HepG2 (cell line): Measurements from ENCODE around the gene SEPHS1. TPM values are rescaled to one million over a fixed set of nuclear protein-coding genes. Genes with fewer than 3 reads are reported as not detected.
A peak's percentile ranks its signal among the peaks of the same experiment; 100 is the strongest.

Experiments used
- ATF1 ChIP-seq: IDR thresholded peaks from 2 replicates; pipeline ENCODE4 v1.6.1; 2016; ENCODE audit warnings: mild to moderate bottlenecking, control low read depth
- CBX2 ChIP-seq, 2 experiments: fragments of 200-600 bp in 1 of 2; sonication (generic); formaldehyde crosslinking in 1 of 2; IDR thresholded peaks; 2 replicates each; pipeline versions ENCODE4 v1.7.0 to v1.8.1; 2018 to 2022; ENCODE audit warnings: low read depth in 2 of 2, low read length in 1 of 2, mild to moderate bottlenecking in 1 of 2, missing genetic modification reagents in 1 of 2
- GLI4 ChIP-seq: sonication (generic); formaldehyde crosslinking; IDR thresholded peaks from 2 replicates; pipeline ENCODE4 v1.5.1; 2020; ENCODE audit warnings: missing genetic modification reagents, mild to moderate bottlenecking, moderate library complexity, borderline replicate concordance
- MATR3 ChIP-seq: sonication (generic); formaldehyde crosslinking; IDR thresholded peaks from 2 replicates; pipeline ENCODE4 v1.4.0; 2020; ENCODE audit warnings: missing genetic modification reagents
- MTF1 ChIP-seq: sonication (generic); formaldehyde crosslinking; IDR thresholded peaks from 2 replicates; pipeline ENCODE4 v1.5.0; 2020; ENCODE audit warnings: missing genetic modification reagents
- NFE2L2 ChIP-seq: fragments of 150-350 bp; IDR thresholded peaks from 2 replicates; pipeline ENCODE4 v1.6.1; 2014; ENCODE audit warnings: low read length
- NFKBIZ ChIP-seq: IDR thresholded peaks from 2 replicates; pipeline ENCODE4 v1.6.1; 2018; ENCODE audit warnings: missing genetic modification reagents, missing compliant biosample characterization
- NR3C1 ChIP-seq: sonication (generic); formaldehyde crosslinking; IDR thresholded peaks from 2 replicates; pipeline ENCODE4 v1.4.0; 2020; ENCODE audit warnings: missing genetic modification reagents
- PHB2 ChIP-seq: fragments of 450-650 bp; IDR thresholded peaks from 2 replicates; pipeline ENCODE4 v1.6.1; 2018; ENCODE audit not compliant: partially characterized antibody
- RFX1 ChIP-seq: fragments of 450-650 bp; IDR thresholded peaks from 2 replicates; pipeline ENCODE4 v1.6.1; 2017
- SALL2 ChIP-seq: sonication (generic); formaldehyde crosslinking; IDR thresholded peaks from 2 replicates; pipeline ENCODE4 v1.8.1; 2023; ENCODE audit warnings: mild to moderate bottlenecking, missing genetic modification reagents, inconsistent platforms
- U2AF2 ChIP-seq: fragments of 200-400 bp; formaldehyde crosslinking; IDR thresholded peaks from 2 replicates; pipeline ENCODE4 v1.6.1; 2017; ENCODE audit warnings: low read depth, mild to moderate bottlenecking, low read length
- ZFAT ChIP-seq: sonication (generic); formaldehyde crosslinking; conservative IDR thresholded peaks from 2 replicates; pipeline ENCODE4 v1.8.1; 2023; ENCODE audit warnings: missing genetic modification reagents, inconsistent platforms
- ZNF232 ChIP-seq: sonication (generic); formaldehyde crosslinking; IDR thresholded peaks from 2 replicates; pipeline ENCODE4 v1.4.0; 2020; ENCODE audit warnings: missing genetic modification reagents, borderline replicate concordance
- ZNF549 ChIP-seq: sonication (generic); formaldehyde crosslinking; IDR thresholded peaks from 2 replicates; pipeline ENCODE4 v1.5.0; 2020; ENCODE audit warnings: missing genetic modification reagents
- ZNF558 ChIP-seq: sonication (generic); formaldehyde crosslinking; IDR thresholded peaks from 2 replicates; pipeline ENCODE4 v1.9.0; 2022; ENCODE audit warnings: mild to moderate bottlenecking, missing genetic modification reagents, borderline replicate concordance
- polyA plus RNA-seq, 8 experiments: library from polyadenylated mRNA; depleted of rRNA in 3 of 8; stranded (reverse) in 7 of 8; unstranded in 1 of 8; fragments of >200 nt; fragmentation: Illumina TruSeq in 4 of 8; extraction: Trizol in 4 of 8; gene quantifications; 2 replicates each; pipeline versions ENCODE4 v1.2.1 to v1.2.3, GENCODE V29; 2011 to 2016; ENCODE audit warnings: low read depth in 4 of 8, missing spikeins in 1 of 8, mixed read lengths in 1 of 8; ENCODE audit not compliant: insufficient read depth in 1 of 8
- total RNA-seq, 5 experiments: library from RNA; depleted of rRNA; stranded (reverse); fragments of >200 nt; fragmentation: Illumina TruSeq; extraction: Trizol; gene quantifications; 2 replicates each; pipeline ENCODE4 v1.2.3, GENCODE V29; 2016; ENCODE audit warnings: low read depth in 1 of 5
- TF ChIP-seq, protein P1 (sequence below): sonication (generic); formaldehyde crosslinking; IDR thresholded peaks from 2 replicates; pipeline ENCODE4 v1.5.0; 2020; ENCODE audit warnings: mild to moderate bottlenecking, missing genetic modification reagents, borderline replicate concordance
- TF ChIP-seq, protein P2 (sequence below): sonication (generic); formaldehyde crosslinking; IDR thresholded peaks from 2 replicates; pipeline ENCODE4 v1.8.1; 2023; ENCODE audit warnings: missing genetic modification reagents, mild to moderate bottlenecking, borderline replicate concordance
- TF ChIP-seq, protein P3 (sequence below): sonication (generic); formaldehyde crosslinking; IDR thresholded peaks from 2 replicates; pipeline ENCODE4 v1.4.0; 2020; ENCODE audit warnings: missing genetic modification reagents, borderline replicate concordance

Gene SEPHS1
- total and polyA plus RNA-seq, 2 of the 13 experiments (the other 11 are each of a cell fraction or from before 2014, with no cell fraction given): 57.8 to 61.5 TPM

DNA sequence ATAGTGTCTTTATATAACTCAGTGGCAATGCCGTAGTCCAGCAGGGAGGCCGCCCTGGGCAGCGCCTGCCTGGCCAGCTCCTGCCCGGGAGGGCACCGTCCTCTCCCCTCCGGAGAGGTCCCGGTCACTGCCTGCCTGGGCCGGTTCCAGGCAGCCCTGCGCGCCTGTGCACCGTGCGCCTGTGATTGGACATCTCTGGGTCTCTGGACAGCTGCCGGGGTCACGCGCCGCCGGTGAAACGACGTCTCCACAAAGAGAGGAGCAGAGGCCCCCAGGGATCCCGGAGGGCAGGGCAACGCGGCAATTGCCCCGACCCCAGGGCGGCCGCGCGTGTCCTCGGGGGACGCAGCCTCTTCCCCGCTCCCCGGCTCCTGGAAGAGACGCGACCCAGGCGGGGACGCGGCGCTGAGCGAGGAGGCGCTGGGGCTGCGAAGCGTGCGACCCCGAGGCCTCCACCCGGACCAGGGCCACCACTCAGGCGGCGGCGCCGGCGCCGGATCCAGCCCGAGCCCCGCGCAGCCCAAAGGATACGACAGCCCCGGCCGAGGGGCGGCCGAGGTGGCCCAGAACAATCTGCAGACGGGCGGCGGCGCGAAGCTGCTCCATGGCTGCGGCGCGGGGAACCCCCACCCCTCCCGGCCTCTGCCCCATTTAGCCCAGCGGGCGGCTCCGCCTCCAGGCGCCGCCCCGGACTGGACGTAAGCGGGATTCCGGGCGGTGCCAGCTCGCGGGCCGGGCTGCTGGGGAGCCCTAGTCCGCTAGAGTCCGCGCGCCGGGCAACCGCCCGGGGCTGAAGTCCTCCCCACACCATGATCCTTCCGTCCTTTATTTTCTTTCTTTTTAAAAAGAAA lies 48.4 kb downstream of the SEPHS1 start, which contains the start of gene PHYH (continued):
- TF ChIP-seq ZFAT (CRISPR knock-in tag) (no peak), U2AF2 (no peak), MATR3 (CRISPR knock-in tag) (no peak), SALL2 (peak; percentile 69; the same call in 1 of the 2 replicates), MTF1 (CRISPR knock-in tag) (no peak), NFE2L2 (no peak), RFX1 (no peak), CBX2 (IDR thresholded peaks at IDR 0.05; ENCODE audit: low read depth, low read length) (no peak), CBX2 (CRISPR knock-in tag; IDR thresholded peaks at IDR 0.05; ENCODE audit: low read depth) (no peak), ATF1 (CRISPR knock-in tag) (no peak), ZNF549 (CRISPR knock-in tag) (no peak), NR3C1 (CRISPR knock-in tag) (no peak), ZNF558 (CRISPR knock-in tag) (no peak), ZNF232 (CRISPR knock-in tag) (no peak), NFKBIZ (peak; percentile 20; the same call in 1 of the 2 replicates), PHB2 (no peak), GLI4 (CRISPR knock-in tag) (no peak; the same call in 1 of the 2 replicates)
- TF ChIP-seq, protein P1, sequence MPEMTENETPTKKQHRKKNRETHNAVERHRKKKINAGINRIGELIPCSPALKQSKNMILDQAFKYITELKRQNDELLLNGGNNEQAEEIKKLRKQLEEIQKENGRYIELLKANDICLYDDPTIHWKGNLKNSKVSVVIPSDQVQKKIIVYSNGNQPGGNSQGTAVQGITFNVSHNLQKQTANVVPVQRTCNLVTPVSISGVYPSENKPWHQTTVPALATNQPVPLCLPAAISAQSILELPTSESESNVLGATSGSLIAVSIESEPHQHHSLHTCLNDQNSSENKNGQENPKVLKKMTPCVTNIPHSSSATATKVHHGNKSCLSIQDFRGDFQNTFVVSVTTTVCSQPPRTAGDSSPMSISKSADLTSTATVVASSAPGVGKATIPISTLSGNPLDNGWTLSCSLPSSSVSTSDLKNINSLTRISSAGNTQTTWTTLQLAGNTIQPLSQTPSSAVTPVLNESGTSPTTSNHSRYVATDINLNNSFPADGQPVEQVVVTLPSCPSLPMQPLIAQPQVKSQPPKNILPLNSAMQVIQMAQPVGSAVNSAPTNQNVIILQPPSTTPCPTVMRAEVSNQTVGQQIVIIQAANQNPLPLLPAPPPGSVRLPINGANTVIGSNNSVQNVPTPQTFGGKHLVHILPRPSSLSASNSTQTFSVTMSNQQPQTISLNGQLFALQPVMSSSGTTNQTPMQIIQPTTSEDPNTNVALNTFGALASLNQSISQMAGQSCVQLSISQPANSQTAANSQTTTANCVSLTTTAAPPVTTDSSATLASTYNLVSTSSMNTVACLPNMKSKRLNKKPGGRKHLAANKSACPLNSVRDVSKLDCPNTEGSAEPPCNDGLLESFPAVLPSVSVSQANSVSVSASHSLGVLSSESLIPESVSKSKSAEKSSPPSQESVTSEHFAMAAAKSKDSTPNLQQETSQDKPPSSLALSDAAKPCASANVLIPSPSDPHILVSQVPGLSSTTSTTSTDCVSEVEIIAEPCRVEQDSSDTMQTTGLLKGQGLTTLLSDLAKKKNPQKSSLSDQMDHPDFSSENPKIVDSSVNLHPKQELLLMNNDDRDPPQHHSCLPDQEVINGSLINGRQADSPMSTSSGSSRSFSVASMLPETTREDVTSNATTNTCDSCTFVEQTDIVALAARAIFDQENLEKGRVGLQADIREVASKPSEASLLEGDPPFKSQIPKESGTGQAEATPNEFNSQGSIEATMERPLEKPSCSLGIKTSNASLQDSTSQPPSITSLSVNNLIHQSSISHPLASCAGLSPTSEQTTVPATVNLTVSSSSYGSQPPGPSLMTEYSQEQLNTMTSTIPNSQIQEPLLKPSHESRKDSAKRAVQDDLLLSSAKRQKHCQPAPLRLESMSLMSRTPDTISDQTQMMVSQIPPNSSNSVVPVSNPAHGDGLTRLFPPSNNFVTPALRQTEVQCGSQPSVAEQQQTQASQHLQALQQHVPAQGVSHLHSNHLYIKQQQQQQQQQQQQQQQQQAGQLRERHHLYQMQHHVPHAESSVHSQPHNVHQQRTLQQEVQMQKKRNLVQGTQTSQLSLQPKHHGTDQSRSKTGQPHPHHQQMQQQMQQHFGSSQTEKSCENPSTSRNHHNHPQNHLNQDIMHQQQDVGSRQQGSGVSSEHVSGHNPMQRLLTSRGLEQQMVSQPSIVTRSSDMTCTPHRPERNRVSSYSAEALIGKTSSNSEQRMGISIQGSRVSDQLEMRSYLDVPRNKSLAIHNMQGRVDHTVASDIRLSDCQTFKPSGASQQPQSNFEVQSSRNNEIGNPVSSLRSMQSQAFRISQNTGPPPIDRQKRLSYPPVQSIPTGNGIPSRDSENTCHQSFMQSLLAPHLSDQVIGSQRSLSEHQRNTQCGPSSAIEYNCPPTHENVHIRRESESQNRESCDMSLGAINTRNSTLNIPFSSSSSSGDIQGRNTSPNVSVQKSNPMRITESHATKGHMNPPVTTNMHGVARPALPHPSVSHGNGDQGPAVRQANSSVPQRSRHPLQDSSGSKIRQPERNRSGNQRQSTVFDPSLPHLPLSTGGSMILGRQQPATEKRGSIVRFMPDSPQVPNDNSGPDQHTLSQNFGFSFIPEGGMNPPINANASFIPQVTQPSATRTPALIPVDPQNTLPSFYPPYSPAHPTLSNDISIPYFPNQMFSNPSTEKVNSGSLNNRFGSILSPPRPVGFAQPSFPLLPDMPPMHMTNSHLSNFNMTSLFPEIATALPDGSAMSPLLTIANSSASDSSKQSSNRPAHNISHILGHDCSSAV (CRISPR knock-in tag): no peak
- TF ChIP-seq, protein P2, sequence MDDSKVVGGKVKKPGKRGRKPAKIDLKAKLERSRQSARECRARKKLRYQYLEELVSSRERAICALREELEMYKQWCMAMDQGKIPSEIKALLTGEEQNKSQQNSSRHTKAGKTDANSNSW (CRISPR knock-in tag): no peak
- TF ChIP-seq, protein P3, sequence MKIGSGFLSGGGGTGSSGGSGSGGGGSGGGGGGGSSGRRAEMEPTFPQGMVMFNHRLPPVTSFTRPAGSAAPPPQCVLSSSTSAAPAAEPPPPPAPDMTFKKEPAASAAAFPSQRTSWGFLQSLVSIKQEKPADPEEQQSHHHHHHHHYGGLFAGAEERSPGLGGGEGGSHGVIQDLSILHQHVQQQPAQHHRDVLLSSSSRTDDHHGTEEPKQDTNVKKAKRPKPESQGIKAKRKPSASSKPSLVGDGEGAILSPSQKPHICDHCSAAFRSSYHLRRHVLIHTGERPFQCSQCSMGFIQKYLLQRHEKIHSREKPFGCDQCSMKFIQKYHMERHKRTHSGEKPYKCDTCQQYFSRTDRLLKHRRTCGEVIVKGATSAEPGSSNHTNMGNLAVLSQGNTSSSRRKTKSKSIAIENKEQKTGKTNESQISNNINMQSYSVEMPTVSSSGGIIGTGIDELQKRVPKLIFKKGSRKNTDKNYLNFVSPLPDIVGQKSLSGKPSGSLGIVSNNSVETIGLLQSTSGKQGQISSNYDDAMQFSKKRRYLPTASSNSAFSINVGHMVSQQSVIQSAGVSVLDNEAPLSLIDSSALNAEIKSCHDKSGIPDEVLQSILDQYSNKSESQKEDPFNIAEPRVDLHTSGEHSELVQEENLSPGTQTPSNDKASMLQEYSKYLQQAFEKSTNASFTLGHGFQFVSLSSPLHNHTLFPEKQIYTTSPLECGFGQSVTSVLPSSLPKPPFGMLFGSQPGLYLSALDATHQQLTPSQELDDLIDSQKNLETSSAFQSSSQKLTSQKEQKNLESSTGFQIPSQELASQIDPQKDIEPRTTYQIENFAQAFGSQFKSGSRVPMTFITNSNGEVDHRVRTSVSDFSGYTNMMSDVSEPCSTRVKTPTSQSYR (CRISPR knock-in tag): 0 out of 2 replicates have a peak, but pooled peaks have one; percentile 6
